GM21390 (cell line): ENCODE data around the gene KIF19.

Experiments
- ATAC-seq: cut with Tn5 transposase; IDR thresholded peaks from one replicate; pipeline ENCODE4 v1.9.1; 2021; ENCODE audit not compliant: unreplicated experiment

KIF19 gene

GRCh38 chr17:74303305-74303704 is 22.7 kb upstream of the KIF19 start:
- no peak for ATAC-seq

GRCh38 chr17:74304184-74304583 is 21.8 kb upstream of the KIF19 start:
- ATAC-seq, result no peak

GRCh38 chr17:74305865-74306654 is 20.0 kb upstream of the KIF19 start:
- ATAC-seq, result no peak

GRCh38 chr17:74307984-74308773 is 17.8 kb upstream of the KIF19 start:
- no peak for ATAC-seq

GRCh38 chr17:74309902-74310301 is 16.1 kb upstream of the KIF19 start:
- ATAC-seq, result no peak

GRCh38 chr17:74314877-74315276 is 11.1 kb upstream of the KIF19 start:
- ATAC-seq, result no peak

GRCh38 chr17:74316220-74316619 is 9.8 kb upstream of the KIF19 start:
- ATAC-seq, result no peak

- no peak for ATAC-seq
These were observed 9.0 kb upstream of the KIF19 start for GRCh38 chr17:74317071-74317470.

GRCh38 chr17:74318391-74318790 is 7.6 kb upstream of the KIF19 start:
- no peak for ATAC-seq

GRCh38 chr17:74324521-74324920 is 1.5 kb upstream of the KIF19 start:
- ATAC-seq, result no peak

- no peak for ATAC-seq
These were observed 667 bp upstream of the KIF19 start for GRCh38 chr17:74325376-74325742.

- ATAC-seq, result no peak
These were observed 480 bp downstream of the KIF19 start for GRCh38 chr17:74326506-74326905.

- ATAC-seq, result no peak
These were observed 2.5 kb downstream of the KIF19 start for GRCh38 chr17:74328487-74328886.

- ATAC-seq, result no peak
These were observed 3.4 kb downstream of the KIF19 start for GRCh38 chr17:74329378-74329777.

- no peak for ATAC-seq
These were observed 4.4 kb downstream of the KIF19 start for GRCh38 chr17:74330446-74330845.

GRCh38 chr17:74332017-74332650 is 6.1 kb downstream of the KIF19 start:
- ATAC-seq, result no peak

- ATAC-seq, result no peak
These were observed 6.8 kb downstream of the KIF19 start for GRCh38 chr17:74332763-74333283.

- no peak for ATAC-seq
These were observed 8.5 kb downstream of the KIF19 start for GRCh38 chr17:74334393-74335039.

GRCh38 chr17:74335529-74336062 is 9.6 kb downstream of the KIF19 start:
- ATAC-seq, result no peak

- no peak for ATAC-seq
These were observed 10.3 kb downstream of the KIF19 start for GRCh38 chr17:74336307-74336706.
